Measurements from ENCODE around the gene MS4A13. TPM values are rescaled to one million over a fixed set of nuclear protein-coding genes. Genes with fewer than 3 reads are reported as not detected.

The MS4A13 gene
- polyA plus RNA-seq, 2 of the 4 experiments (the other 2 are of a cell fraction), result not detected

DNA sequence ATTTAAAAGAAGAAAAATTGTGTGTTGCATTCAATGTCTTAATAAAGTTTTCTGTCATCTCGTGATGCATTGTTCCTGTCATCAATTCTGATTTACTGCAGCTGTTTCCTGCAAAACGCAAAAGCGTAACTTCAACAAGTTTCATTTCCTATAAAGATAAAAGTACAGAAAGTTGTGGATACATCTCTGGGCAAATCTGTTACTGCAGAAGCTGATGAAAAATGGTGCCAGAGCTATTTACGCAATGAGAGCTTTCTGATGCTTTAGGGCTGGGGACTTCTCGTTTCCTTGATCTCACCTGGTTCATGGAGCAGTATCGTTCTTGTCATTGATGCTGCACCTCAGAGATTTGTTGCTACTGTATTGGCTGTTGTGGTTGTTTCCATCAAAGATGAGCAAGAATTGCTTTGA lies 38.2 kb upstream of the MS4A13 start:
- H3K4me2 ChIP-seq, result no peak overlapping the region
- ATAC-seq (no peak), FAIRE-seq (no peak), DNase-seq (ENCODE audit: low read depth in 1 of 2, low spot score in 1 of 2) (no peak)
- no peak overlapping the region for H3K27ac ChIP-seq
- H3K4me3 ChIP-seq, result no peak overlapping the region
- WGBS (ENCODE audit: missing lambda C conversion rate), result 38% methylated on average over 6 of the region's 6 CpGs
- no peaks in the 10 kb centered on the region for H3K9me3 ChIP-seq
- TF ChIP-seq MAZ (IDR thresholded peaks at IDR 0.05; ENCODE audit: borderline replicate concordance, low read depth, low read length) (no peak), CHD2 (IDR thresholded peaks at IDR 0.05; ENCODE audit: low read length, partially characterized antibody) (no peak), TP53 (CRISPR knock-in tag; IDR thresholded peaks at IDR 0.05) (no peak), FOXS1 (CRISPR knock-in tag; IDR thresholded peaks at IDR 0.05) (no peak)
- ChIA-PET POLR2A (no interaction called here), CTCF (no interaction called here)
- no peaks in the 10 kb centered on the region for H3K4me1 ChIP-seq

DNA sequence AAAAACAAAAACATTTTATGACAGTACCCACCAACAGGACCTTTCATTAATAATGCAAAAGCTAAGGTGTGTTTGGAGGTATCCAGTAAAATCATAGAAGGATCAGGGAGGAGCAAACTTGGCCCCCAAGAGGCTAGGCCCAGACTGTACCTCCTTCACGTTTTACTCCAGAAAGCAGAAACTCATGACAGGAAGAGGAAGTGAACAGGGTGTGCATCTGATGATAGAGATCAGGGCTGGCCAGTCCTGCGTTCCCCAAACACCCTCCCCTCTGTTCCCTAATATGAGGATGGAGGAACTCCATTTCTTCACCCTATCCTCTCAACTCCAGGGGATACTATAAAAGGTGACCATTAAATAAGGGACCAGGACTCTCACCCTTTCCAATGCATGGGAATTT lies 32.8 kb upstream of the MS4A13 start:
- ChIA-PET CTCF (no interaction called here), POLR2A (no interaction called here)
- no peaks in the 10 kb centered on the region for H3K4me1 ChIP-seq
- no peak for TF ChIP-seq CBX8 (IDR thresholded peaks at IDR 0.05)
- no peak for TF ChIP-seq SREBF2 (IDR thresholded peaks at IDR 0.05)
- TF ChIP-seq GATA3 (IDR thresholded peaks at IDR 0.05; ENCODE audit: borderline replicate concordance), result no peak
- no peak for TF ChIP-seq EHMT2 (IDR thresholded peaks at IDR 0.05; ENCODE audit: low read depth)
- no peak for TF ChIP-seq RARB (CRISPR knock-in tag; IDR thresholded peaks at IDR 0.05)
- TF ChIP-seq POLR2A (IDR thresholded peaks at IDR 0.05; ENCODE audit: low read length), result no peak
- no peak for TF ChIP-seq RCOR1 (IDR thresholded peaks at IDR 0.05; ENCODE audit: low read depth, low read length)
- no peak for TF ChIP-seq JUN (IDR thresholded peaks at IDR 0.05)
- TF ChIP-seq, protein P1, sequence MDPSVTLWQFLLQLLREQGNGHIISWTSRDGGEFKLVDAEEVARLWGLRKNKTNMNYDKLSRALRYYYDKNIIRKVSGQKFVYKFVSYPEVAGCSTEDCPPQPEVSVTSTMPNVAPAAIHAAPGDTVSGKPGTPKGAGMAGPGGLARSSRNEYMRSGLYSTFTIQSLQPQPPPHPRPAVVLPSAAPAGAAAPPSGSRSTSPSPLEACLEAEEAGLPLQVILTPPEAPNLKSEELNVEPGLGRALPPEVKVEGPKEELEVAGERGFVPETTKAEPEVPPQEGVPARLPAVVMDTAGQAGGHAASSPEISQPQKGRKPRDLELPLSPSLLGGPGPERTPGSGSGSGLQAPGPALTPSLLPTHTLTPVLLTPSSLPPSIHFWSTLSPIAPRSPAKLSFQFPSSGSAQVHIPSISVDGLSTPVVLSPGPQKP (IDR thresholded peaks at IDR 0.05; ENCODE audit: low read depth, low read length), result no peak
- no peak for TF ChIP-seq ZC3H11A (IDR thresholded peaks at IDR 0.05)
- TF ChIP-seq HOXA7 (CRISPR knock-in tag; IDR thresholded peaks at IDR 0.05), result no peak
- no peak for TF ChIP-seq EP300 (IDR thresholded peaks at IDR 0.05)
- no peak for TF ChIP-seq MAFK (IDR thresholded peaks at IDR 0.05; ENCODE audit: partially characterized antibody)
- no peak overlapping the region for H3K27ac ChIP-seq
- no peak for ATAC-seq
- WGBS (ENCODE audit: missing lambda C conversion rate), result 5% methylated on average over 2 of the region's 2 CpGs
- H3K4me3 ChIP-seq, result no peak overlapping the region
- FAIRE-seq, result no peak
- DNase-seq (ENCODE audit: low read depth in 1 of 2, low spot score in 1 of 2), result no peak
- no peaks in the 10 kb centered on the region for H3K9me3 ChIP-seq
- no peak overlapping the region for H3K4me2 ChIP-seq

DNA sequence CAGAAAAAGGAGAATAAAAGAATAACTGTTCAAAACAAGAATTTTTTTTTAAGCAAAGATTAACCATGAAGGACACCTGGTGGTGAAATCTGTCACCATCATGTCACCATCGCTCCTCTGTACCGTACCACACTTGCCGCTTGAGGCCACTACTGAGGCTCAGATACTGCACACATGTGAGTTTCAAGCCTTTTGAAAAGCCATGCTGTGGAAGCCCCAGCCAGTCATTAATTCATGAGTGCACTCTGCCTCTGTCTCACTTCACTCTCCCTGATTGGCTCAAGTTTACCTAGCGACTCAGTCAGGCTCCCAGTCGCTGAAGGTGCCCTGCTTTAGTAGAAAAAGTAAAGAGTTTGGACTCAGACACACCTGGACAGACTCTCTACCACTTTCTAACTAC lies 29.2 kb upstream of the MS4A13 start:
- ChIA-PET POLR2A (no interaction called here), CTCF (no interaction called here)
- no peak overlapping the region for H3K4me3 ChIP-seq
- H3K9me3 ChIP-seq, result no peaks in the 10 kb centered on the region
- no peak for FAIRE-seq
- 15% methylated on average over 5 of the region's 5 CpGs for WGBS (ENCODE audit: missing lambda C conversion rate)
- TF ChIP-seq, protein P2, sequence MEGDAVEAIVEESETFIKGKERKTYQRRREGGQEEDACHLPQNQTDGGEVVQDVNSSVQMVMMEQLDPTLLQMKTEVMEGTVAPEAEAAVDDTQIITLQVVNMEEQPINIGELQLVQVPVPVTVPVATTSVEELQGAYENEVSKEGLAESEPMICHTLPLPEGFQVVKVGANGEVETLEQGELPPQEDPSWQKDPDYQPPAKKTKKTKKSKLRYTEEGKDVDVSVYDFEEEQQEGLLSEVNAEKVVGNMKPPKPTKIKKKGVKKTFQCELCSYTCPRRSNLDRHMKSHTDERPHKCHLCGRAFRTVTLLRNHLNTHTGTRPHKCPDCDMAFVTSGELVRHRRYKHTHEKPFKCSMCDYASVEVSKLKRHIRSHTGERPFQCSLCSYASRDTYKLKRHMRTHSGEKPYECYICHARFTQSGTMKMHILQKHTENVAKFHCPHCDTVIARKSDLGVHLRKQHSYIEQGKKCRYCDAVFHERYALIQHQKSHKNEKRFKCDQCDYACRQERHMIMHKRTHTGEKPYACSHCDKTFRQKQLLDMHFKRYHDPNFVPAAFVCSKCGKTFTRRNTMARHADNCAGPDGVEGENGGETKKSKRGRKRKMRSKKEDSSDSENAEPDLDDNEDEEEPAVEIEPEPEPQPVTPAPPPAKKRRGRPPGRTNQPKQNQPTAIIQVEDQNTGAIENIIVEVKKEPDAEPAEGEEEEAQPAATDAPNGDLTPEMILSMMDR (IDR thresholded peaks at IDR 0.05), result 0 out of 3 replicates have a peak, but pooled peaks have one; percentile 19
- TF ChIP-seq FOSL2 (IDR thresholded peaks at IDR 0.05), result no peak
- TF ChIP-seq FOSL2 (CRISPR knock-in tag; IDR thresholded peaks at IDR 0.05), result no peak
- TF ChIP-seq RAD21 (conservative IDR thresholded peaks at IDR 0.05 in 1 of 2, IDR thresholded peaks at IDR 0.05 in 1 of 2), result 0 out of 5 replicates have a peak, but pooled peaks of 1 of the 2 experiments have one; percentile 15
- DNase-seq (ENCODE audit: low read depth in 1 of 2, low spot score in 1 of 2), result peak; percentile 21 to 37
- no peak overlapping the region for H3K4me2 ChIP-seq
- H3K27ac ChIP-seq, result no peak overlapping the region
- H3K4me1 ChIP-seq, result no peaks in the 10 kb centered on the region
- peak; percentile 84 for ATAC-seq

DNA sequence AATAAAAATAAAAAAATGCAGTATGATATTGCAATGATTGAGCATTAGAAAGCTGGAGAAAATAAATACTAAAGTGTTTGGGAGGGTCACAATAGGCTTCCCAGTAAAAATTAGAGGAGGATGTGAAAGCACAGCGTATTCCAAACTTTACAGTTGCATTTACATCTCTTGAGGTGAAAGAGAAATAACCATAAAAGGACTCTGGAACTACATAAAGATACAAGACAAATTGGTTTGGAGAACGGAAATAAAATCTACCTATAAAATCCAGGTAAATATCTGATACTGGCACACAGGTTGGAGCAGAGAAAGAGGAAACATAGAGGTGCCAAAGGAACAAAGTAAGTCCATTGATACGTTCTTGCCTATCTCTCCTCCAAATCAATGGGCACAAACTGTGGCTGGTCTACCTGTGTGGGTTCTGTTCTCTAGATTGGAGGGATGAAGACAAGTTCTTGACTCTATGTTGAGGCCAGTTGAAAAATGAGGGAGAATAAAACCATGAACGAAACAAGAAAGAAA lies 22.6 kb upstream of the MS4A13 start, which contains the start of gene MS4A12:
TSS of gene MS4A12 (plus strand) at position 291 of the 522 bp plus-strand sequence. CDS start 4,541 bp downstream, outside the sequence.
- WGBS (ENCODE audit: missing lambda C conversion rate), result 3% methylated on average over 4 of the region's 4 CpGs
- FAIRE-seq (no peak), ATAC-seq (no peak), DNase-seq (ENCODE audit: low read depth in 1 of 2, low spot score in 1 of 2) (no peak)
- H3K9me3 ChIP-seq, result no peaks in the 10 kb centered on the region
- no peak within 1 kb of the TSS for H3K4me2 ChIP-seq
- ChIA-PET POLR2A (no interaction called here), CTCF (no interaction called here)
- H3K27ac ChIP-seq, result no peak within 1 kb of the TSS
- no peaks in the 10 kb centered on the region for H3K4me1 ChIP-seq
- H3K4me3 ChIP-seq, result no peak within 1 kb of the TSS
- TF ChIP-seq RCOR1 (IDR thresholded peaks at IDR 0.05; ENCODE audit: low read depth, low read length) (no peak), NFE2L2 (conservative IDR thresholded peaks at IDR 0.05; ENCODE audit: low read length) (no peak), EHF (CRISPR knock-in tag; IDR thresholded peaks at IDR 0.05) (no peak), PHF8 (IDR thresholded peaks at IDR 0.05; ENCODE audit: borderline replicate concordance, low read depth) (no peak), CHD2 (IDR thresholded peaks at IDR 0.05; ENCODE audit: low read length, partially characterized antibody) (no peak), NPAS2 (CRISPR knock-in tag; IDR thresholded peaks at IDR 0.05; ENCODE audit: borderline replicate concordance) (no peak), KDM5A (IDR thresholded peaks at IDR 0.05) (no peak), EP300 (IDR thresholded peaks at IDR 0.05) (no peak), JUN (IDR thresholded peaks at IDR 0.05) (no peak), HOXA7 (CRISPR knock-in tag; IDR thresholded peaks at IDR 0.05) (no peak)
- TF ChIP-seq, protein P3, sequence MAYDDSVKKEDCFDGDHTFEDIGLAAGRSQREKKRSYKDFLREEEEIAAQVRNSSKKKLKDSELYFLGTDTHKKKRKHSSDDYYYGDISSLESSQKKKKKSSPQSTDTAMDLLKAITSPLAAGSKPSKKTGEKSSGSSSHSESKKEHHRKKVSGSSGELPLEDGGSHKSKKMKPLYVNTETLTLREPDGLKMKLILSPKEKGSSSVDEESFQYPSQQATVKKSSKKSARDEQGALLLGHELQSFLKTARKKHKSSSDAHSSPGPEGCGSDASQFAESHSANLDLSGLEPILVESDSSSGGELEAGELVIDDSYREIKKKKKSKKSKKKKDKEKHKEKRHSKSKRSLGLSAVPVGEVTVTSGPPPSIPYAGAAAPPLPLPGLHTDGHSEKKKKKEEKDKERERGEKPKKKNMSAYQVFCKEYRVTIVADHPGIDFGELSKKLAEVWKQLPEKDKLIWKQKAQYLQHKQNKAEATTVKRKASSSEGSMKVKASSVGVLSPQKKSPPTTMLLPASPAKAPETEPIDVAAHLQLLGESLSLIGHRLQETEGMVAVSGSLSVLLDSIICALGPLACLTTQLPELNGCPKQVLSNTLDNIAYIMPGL (CRISPR knock-in tag; IDR thresholded peaks at IDR 0.05; ENCODE audit: borderline replicate concordance), result no peak
- TF ChIP-seq, protein P4, sequence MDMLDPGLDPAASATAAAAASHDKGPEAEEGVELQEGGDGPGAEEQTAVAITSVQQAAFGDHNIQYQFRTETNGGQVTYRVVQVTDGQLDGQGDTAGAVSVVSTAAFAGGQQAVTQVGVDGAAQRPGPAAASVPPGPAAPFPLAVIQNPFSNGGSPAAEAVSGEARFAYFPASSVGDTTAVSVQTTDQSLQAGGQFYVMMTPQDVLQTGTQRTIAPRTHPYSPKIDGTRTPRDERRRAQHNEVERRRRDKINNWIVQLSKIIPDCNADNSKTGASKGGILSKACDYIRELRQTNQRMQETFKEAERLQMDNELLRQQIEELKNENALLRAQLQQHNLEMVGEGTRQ (IDR thresholded peaks at IDR 0.05), result no peak

Data from A549 (cell line).